NCI-H345 (cell line): ENCODE results near the gene DRC7.
"Not testable (repeated sequence)": the region's sequence is repeated elsewhere in the genome, so short reads cannot be mapped to it uniquely, and the experiment has no call there.

Experiments used
- DNase-seq: peaks from one replicate; lab custom pipeline; 2025; lab: John Stamatoyannopoulos, UW

Gene DRC7

GRCh38 chr16:57735755-57736418 is 41.3 kb downstream of the DRC7 start, which contains the start of gene KATNB1:
Gene KATNB1, plus strand, starts transcription at chr16:57735770. Its CDS starts 1,474 bp downstream, at chr16:57737244.
- no peak for DNase-seq

- DNase-seq, result peak; percentile 7
Measured at GRCh38 chr16:57736419-57737351, 42.1 kb downstream of the DRC7 start.

GRCh38 chr16:57738844-57739243 is 44.2 kb downstream of the DRC7 start:
- DNase-seq, result no peak

- DNase-seq, result no peak
Measured at GRCh38 chr16:57739756-57740422, 45.3 kb downstream of the DRC7 start.

GRCh38 chr16:57740423-57741071 is 45.9 kb downstream of the DRC7 start:
- no peak for DNase-seq

GRCh38 chr16:57741660-57742191 is 47.1 kb downstream of the DRC7 start:
- DNase-seq, result no peak

- peak; percentile 66 for DNase-seq
Measured at GRCh38 chr16:57742543-57742942, 47.9 kb downstream of the DRC7 start.

GRCh38 chr16:57743458-57743857 is 48.9 kb downstream of the DRC7 start:
- no peak for DNase-seq

- DNase-seq, result no peak
Measured at GRCh38 chr16:57743886-57744641, 49.5 kb downstream of the DRC7 start.

- no peak for DNase-seq
Measured at GRCh38 chr16:57744642-57744903, 50.0 kb downstream of the DRC7 start.

- DNase-seq, result no peak
Measured at GRCh38 chr16:57745768-57746167, 51.2 kb downstream of the DRC7 start.

GRCh38 chr16:57746316-57746715 is 51.7 kb downstream of the DRC7 start:
- not testable (repeated sequence) for DNase-seq

- DNase-seq, result no peak
Measured at GRCh38 chr16:57747091-57747490, 52.5 kb downstream of the DRC7 start.

- DNase-seq, result no peak
Measured at GRCh38 chr16:57747496-57747895, 52.9 kb downstream of the DRC7 start.

- no peak for DNase-seq
Measured at GRCh38 chr16:57747996-57748395, 53.4 kb downstream of the DRC7 start.

GRCh38 chr16:57748596-57748995 is 54.0 kb downstream of the DRC7 start:
- no peak for DNase-seq

- no peak for DNase-seq
Measured at GRCh38 chr16:57749101-57749692, 54.6 kb downstream of the DRC7 start.

- DNase-seq, result no peak
Measured at GRCh38 chr16:57749856-57750452, 55.3 kb downstream of the DRC7 start.

- no peak for DNase-seq
Measured at GRCh38 chr16:57750796-57751538, 56.4 kb downstream of the DRC7 start.
